Dendritic cell treated with granulocyte-macrophage colony-stimulating factor and Interleukin-4, amounts not matched to agents 40 ng/mL and 50 ng/mL, for 4 days (primary cell): ENCODE results near the gene ATF7.
A peak's percentile ranks its signal among the peaks of the same experiment; 100 is the strongest.

ENCODE experiments used
- H3K27ac Mint-ChIP-seq: one replicate; pipeline ENCODE4 v1.8.0; 2022; ENCODE audit warnings: mild to moderate bottlenecking, mixed read lengths
- H3K27me3 Mint-ChIP-seq: one replicate; pipeline ENCODE4 v1.8.0; 2022; ENCODE audit warnings: mild to moderate bottlenecking, mixed read lengths
- H3K36me3 Mint-ChIP-seq: one replicate; pipeline ENCODE4 v1.8.0; 2022; ENCODE audit warnings: low read depth, mixed read lengths
- H3K4me1 Mint-ChIP-seq: one replicate; pipeline ENCODE4 v1.8.0; 2022; ENCODE audit warnings: low read depth, mixed read lengths
- H3K4me3 Mint-ChIP-seq: one replicate; pipeline ENCODE4 v1.8.0; 2022; ENCODE audit warnings: mild to moderate bottlenecking, moderate library complexity, mixed read lengths
- H3K9me3 Mint-ChIP-seq: one replicate; pipeline ENCODE4 v1.8.0; 2022; ENCODE audit warnings: mixed read lengths
- intact Hi-C: fragments of 100-400 bp; cut with micrococcal nuclease; formaldehyde crosslinking; loops from one replicate; pipeline ENCODE4 v1.15.0; 2022

ATF7 gene

DNA sequence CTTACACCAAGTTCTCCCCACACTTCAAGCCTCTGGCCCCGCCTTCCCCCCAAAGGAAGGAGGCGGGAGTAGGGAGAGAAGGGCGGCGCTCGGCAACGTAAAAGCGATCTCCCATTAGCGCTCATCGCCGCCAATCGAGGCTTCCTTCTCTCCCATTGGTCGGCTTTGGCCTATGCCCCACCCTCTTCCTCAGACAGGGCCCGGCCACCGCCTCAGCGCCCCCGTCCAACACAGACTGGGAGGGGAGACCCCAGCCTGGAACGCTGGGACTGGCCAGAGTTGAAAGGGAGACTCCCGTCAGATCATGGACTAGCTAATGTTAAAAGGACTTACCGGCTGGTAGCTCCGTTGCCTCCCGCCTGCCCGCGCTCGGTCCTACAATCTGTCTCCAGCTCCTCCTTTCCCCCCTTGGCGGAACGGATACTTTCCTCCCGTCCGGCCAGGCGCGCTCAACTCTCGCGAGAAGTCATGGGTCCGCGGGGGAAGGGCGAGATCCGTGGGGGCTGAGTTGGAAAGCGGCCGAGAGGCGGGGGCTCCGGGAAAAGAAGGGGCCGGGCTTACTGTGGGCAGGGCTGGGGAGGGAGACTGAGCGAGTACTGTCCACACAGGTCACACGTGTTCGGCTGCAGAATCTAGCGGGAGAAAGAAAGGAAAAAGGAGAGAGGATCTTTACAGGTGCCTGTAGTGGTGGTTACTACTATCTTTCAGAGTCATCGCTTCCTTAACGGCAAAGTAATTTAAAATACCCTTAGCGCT, at the start of gene ATF7:
TSS of gene ATF7 (minus strand) at position 437 of the 756 bp plus-strand sequence. CDS start 25,382 bp downstream, outside the sequence.
- H3K27ac Mint-ChIP-seq = peak within 1 kb of the TSS; percentile 89
- intact Hi-C loops = loop anchor here (1.0 kb wide), 2 partner anchors 8 to 50 kb away; partner anchors contain the start of gene ATP5MC2
- H3K27me3 Mint-ChIP-seq = no peaks in the 10 kb centered on the region
- H3K4me3 Mint-ChIP-seq = peak within 1 kb of the TSS; percentile 97
- peaks cover 20% of the 10 kb centered on the region for H3K36me3 Mint-ChIP-seq
- peaks cover 35% of the 10 kb centered on the region for H3K4me1 Mint-ChIP-seq
- H3K9me3 Mint-ChIP-seq = no peaks in the 10 kb centered on the region

DNA sequence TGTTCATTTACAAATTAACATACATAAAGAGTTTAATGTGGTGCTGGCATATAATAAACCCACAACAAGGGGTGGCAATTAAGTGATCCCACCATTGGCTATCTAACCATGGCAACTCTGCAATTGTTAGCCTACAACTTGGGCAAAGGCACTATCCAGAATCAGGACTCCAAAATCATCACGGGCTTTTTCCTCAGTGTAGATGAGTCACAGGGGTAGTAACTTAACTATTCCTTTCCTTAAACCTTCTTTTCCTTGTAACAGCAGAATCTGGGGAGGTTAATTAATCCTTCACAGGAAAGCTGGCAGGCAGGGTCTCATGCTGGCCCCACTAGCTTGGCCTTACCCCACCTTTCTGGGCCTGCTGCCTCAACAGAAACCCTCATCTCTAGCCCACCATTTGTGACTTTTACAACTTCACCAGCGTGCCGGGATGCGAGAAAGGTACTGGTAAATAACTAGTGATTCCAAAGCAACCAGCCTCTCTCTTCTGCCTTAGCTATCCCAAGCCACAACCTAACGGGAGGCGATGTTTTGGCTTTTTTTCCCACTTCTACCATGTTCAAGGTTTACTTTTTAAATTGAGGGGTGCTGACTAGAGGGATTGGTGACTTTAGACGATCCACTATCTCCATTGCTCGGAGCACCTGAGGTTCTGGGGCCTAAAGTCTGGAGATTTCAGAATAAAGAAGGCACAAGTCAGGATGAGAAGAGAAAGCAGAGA, 49.0 kb upstream of the ATF7 start:
- Mint-ChIP-seq H3K36me3 (peaks cover 54% of the 10 kb centered on the region), H3K4me1 (peaks cover 32% of the 10 kb centered on the region), H3K4me3 (peak overlapping the region; percentile 83), H3K9me3 (no peaks in the 10 kb centered on the region), H3K27ac (peak overlapping the region; percentile 95), H3K27me3 (peaks cover 13% of the 10 kb centered on the region)
- intact Hi-C loops = no loop called here

DNA sequence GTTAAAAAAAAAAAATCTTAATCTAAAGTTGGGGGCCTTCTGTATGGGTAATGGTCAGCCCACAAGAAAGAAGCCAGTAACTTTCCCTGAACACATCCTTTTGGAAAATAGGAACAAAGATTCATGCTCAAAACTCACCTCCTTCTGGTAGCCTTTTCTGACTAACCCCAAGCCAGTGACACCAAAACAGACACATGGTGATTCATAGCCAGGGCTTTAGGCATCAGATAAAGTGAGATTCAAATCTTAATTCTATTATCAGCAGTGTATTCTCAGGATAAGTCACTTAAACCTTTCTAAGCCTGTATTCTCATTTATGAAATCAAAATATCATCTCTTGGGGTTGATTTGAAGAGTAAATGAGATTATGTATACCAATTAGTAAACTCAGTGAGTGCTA, 44.8 kb upstream of the ATF7 start:
- Mint-ChIP-seq H3K36me3 (peaks cover 95% of the 10 kb centered on the region), H3K27me3 (no peaks in the 10 kb centered on the region), H3K9me3 (no peaks in the 10 kb centered on the region), H3K27ac (no peak overlapping the region), H3K4me1 (peaks cover 13% of the 10 kb centered on the region), H3K4me3 (no peak overlapping the region)
- intact Hi-C loops = no loop called here

DNA sequence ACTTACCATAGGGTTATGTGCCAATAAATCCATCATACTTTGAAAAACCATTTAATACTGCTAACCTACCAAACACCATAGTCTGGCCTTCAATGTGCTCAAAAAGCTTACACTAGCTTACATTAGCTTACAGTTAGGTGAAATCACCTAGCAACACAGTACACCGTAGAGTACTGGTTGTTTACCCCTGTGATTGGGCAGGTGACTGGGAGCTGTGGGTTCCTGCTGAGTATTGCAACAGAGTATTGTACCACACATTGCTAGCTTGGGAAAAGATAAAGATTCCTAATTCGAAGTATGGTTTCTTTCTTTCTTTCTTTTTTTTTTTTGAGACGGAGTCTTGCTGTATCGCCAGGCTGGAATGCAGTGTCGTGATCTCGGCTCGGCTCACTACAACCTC, 44.1 kb upstream of the ATF7 start:
- Mint-ChIP-seq H3K9me3 (no peaks in the 10 kb centered on the region), H3K36me3 (peaks cover 95% of the 10 kb centered on the region), H3K27ac (no peak overlapping the region), H3K27me3 (no peaks in the 10 kb centered on the region), H3K4me1 (peaks cover 13% of the 10 kb centered on the region), H3K4me3 (no peak overlapping the region)
- intact Hi-C loops = no loop called here

DNA sequence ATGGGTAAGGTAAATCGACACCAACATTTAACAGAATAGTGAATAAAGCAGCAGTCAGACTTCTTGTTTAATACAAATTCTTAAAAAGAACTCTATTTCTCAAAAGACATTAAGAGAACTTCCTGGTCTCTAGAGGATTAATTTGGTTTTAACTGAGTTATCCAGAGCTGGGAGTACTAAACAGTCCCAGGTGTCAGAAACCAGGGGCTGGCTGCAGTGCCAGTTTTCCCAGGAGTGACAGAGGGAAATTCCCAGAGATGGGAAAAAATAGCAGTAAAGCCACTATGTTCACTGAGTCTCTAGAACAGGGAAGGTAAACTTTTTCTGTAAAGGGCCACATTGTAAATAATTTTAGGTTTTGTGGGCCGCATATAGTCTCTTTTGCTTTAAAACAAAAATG, 40.9 kb upstream of the ATF7 start:
- H3K27ac Mint-ChIP-seq = no peak overlapping the region
- intact Hi-C loops = no loop called here
- H3K4me3 Mint-ChIP-seq = no peak overlapping the region
- H3K4me1 Mint-ChIP-seq = no peaks in the 10 kb centered on the region
- H3K36me3 Mint-ChIP-seq = peaks cover 100% of the 10 kb centered on the region
- H3K27me3 Mint-ChIP-seq = no peaks in the 10 kb centered on the region
- H3K9me3 Mint-ChIP-seq = no peaks in the 10 kb centered on the region

DNA sequence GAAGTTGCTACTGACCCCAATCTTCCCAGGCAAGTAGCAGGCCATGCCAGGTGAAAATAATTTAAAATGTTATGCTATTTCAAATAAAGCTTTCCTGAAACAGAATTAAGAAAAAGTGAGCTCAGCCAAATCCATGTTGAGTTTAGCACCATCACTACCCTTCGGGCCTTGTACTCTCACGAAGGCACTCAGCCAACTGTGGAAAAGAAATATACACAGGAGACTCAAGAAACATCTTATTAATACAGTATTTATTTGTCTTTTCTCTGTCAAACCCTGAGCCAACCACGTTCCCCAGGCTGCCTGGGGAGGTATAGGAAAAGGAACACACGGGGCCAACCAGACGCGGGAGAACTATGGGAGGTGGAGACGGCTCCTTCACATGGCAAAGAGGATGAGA, 38.8 kb upstream of the ATF7 start:
- Mint-ChIP-seq H3K27me3 (no peaks in the 10 kb centered on the region), H3K4me1 (no peaks in the 10 kb centered on the region), H3K9me3 (no peaks in the 10 kb centered on the region), H3K36me3 (peaks cover 94% of the 10 kb centered on the region), H3K27ac (no peak overlapping the region), H3K4me3 (no peak overlapping the region)
- intact Hi-C loops = no loop called here

DNA sequence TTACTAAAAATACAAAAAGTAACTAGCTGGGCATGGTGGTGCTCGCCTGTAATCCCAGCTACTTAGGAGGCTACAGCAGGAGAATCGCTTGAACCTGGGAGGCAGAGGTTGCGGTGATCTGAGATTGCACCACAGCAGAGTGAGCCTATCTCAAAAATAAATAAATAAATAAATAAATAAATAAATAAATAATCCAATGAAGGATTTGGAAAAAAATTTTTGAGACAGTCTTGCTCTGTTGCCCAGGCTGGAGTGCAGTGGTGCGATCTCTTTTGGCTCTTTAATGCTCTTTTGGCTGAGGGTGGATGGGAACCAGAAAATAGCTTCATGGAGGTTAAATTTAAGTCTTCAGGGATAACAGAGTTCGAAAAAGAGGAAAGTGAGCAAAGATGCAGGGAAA, 38.0 kb upstream of the ATF7 start:
- Mint-ChIP-seq H3K4me3 (no peak overlapping the region), H3K9me3 (no peaks in the 10 kb centered on the region), H3K4me1 (no peaks in the 10 kb centered on the region), H3K36me3 (peaks cover 86% of the 10 kb centered on the region), H3K27ac (no peak overlapping the region), H3K27me3 (no peaks in the 10 kb centered on the region)
- intact Hi-C loops = no loop called here

DNA sequence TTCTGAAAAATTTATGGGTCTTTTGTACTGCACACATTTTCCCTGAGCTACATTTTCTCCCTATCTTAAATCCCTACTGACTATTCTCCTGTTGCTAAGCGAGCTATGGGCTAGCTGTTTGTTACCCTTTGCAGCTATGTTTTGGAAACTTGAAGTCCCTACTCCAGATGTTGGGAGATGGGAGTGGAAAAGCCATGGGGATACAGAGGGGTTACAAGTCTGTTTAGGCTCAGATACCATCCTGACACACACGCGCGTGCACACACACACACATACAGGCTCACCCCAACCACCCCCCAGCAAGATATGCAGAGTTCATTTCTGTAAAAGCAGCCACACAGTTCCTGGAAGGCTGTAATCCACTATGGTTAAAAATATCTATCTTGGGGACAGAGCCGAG, 33.9 kb upstream of the ATF7 start:
- Mint-ChIP-seq H3K4me1 (peaks cover 6% of the 10 kb centered on the region), H3K27me3 (no peaks in the 10 kb centered on the region), H3K4me3 (no peak overlapping the region), H3K36me3 (peaks cover 45% of the 10 kb centered on the region), H3K9me3 (no peaks in the 10 kb centered on the region), H3K27ac (no peak overlapping the region)
- intact Hi-C loops = no loop called here

DNA sequence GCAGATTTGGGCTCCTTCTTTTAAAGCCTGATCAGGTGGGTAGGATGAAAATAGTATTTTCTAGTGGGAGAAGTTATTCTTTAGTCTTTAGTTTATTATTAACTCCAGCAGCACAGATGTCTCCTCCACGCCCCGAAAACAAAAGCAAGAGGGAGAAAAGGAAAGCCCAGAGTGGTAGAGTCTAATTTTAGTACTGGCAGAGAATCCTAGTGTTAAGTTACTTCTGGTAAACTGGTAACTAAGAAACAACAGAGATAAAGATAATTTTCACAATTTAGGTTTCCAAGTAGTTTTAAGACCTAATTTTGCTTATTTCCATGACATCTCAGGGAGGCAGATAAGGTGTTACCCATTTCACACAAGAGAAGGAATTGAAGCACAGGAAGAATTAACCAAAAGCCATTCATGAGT, 33.4 kb upstream of the ATF7 start:
- H3K4me3 Mint-ChIP-seq = no peak overlapping the region
- H3K27ac Mint-ChIP-seq = no peak overlapping the region
- peaks cover 40% of the 10 kb centered on the region for H3K36me3 Mint-ChIP-seq
- intact Hi-C loops = no loop called here
- H3K9me3 Mint-ChIP-seq = no peaks in the 10 kb centered on the region
- peaks cover 6% of the 10 kb centered on the region for H3K4me1 Mint-ChIP-seq
- no peaks in the 10 kb centered on the region for H3K27me3 Mint-ChIP-seq

DNA sequence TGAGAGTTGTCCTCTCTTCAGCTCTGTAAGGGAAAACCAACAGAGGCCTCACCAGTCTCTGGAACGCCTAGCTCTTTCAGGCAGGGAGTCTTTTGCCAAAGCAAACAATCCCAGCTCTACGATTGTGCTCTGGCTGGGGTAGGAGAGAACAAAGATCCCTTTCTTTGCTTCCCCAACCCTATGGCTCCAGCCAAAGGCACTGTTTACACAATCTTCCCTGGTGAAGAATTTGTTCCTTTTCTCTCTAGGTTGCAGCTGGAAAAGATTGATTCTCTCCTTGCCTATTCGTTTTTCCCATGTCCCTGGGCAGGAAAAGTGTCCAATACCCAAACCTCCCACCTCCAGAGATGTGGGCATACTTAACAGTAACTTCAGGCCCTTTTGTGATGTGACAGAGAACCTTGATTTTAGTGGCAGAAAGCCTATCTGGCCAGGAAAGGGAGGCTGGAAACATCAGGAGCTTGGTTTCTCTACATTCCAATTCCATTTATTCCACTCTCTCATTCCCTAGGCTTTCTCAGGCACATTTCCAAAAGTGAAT, 32.9 kb upstream of the ATF7 start:
- intact Hi-C loops = no loop called here
- peaks cover 35% of the 10 kb centered on the region for H3K36me3 Mint-ChIP-seq
- no peak overlapping the region for H3K4me3 Mint-ChIP-seq
- no peak overlapping the region for H3K27ac Mint-ChIP-seq
- H3K4me1 Mint-ChIP-seq = peaks cover 6% of the 10 kb centered on the region
- no peaks in the 10 kb centered on the region for H3K9me3 Mint-ChIP-seq
- no peaks in the 10 kb centered on the region for H3K27me3 Mint-ChIP-seq

DNA sequence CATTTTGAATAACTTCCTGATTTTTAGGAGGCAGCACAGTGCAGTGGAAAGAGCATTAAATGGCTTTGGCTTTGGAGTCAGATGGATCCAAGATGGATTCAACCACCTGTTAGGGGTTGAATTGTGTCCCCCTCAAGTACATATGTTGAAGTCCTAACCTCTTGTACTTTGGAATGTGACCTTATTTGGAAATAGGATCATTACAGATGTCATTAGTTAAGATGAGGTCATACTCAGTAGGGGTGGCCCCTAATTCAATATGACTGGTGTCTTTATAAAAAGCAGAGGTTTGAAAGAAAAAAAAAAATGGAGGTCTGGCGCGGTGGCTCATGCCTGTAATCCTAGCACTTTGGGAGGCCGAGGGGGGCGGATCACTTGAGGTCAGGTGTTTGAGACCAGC, 30.9 kb upstream of the ATF7 start:
- Mint-ChIP-seq H3K4me3 (no peak overlapping the region), H3K9me3 (no peaks in the 10 kb centered on the region), H3K27me3 (no peaks in the 10 kb centered on the region), H3K27ac (no peak overlapping the region), H3K36me3 (peaks cover 15% of the 10 kb centered on the region), H3K4me1 (peaks cover 6% of the 10 kb centered on the region)
- intact Hi-C loops = no loop called here

DNA sequence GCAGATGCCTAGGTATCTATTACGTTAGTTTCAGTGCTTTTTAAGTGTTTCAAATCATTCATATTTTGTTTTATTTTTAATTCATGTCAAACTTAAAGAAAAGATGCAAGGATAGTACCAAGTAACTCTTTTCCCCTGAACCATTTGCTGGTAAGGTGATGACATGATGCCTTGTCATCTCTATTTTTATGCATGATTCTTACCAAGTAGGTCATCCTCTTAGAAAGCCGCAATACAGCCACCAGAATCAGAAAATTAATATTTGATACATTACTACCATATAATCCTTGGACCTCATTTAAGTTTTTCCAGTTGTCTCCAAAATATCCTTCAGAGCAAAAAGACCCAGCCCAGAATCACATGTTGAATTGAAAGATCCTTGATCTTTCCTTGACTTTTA, 27.4 kb upstream of the ATF7 start:
- intact Hi-C loops = no loop called here
- no peaks in the 10 kb centered on the region for H3K9me3 Mint-ChIP-seq
- H3K27ac Mint-ChIP-seq = no peak overlapping the region
- peaks cover 6% of the 10 kb centered on the region for H3K4me1 Mint-ChIP-seq
- peaks cover 2% of the 10 kb centered on the region for H3K27me3 Mint-ChIP-seq
- no peaks in the 10 kb centered on the region for H3K36me3 Mint-ChIP-seq
- no peak overlapping the region for H3K4me3 Mint-ChIP-seq

DNA sequence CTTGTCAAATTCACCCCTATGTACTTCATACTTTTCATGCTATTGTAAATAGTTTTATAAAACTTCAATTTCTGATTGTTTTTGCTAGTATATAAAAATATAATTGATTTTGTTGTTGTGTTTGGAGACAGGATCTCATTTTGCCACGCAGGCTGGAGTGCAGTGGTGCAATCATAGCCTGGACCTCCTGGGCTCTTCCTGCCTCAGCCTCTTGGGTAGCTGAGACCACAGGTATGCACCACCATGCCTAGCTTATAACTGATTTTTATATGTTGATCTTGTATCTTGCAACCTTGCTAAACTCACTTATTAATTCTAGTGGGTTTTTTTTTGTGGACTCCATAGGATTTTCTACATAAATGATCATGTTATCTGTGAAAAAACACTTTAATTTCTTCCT, 26.2 kb upstream of the ATF7 start:
- Mint-ChIP-seq H3K27ac (no peak overlapping the region), H3K4me3 (no peak overlapping the region), H3K36me3 (no peaks in the 10 kb centered on the region), H3K27me3 (peaks cover 2% of the 10 kb centered on the region), H3K4me1 (peaks cover 6% of the 10 kb centered on the region), H3K9me3 (no peaks in the 10 kb centered on the region)
- intact Hi-C loops = no loop called here

DNA sequence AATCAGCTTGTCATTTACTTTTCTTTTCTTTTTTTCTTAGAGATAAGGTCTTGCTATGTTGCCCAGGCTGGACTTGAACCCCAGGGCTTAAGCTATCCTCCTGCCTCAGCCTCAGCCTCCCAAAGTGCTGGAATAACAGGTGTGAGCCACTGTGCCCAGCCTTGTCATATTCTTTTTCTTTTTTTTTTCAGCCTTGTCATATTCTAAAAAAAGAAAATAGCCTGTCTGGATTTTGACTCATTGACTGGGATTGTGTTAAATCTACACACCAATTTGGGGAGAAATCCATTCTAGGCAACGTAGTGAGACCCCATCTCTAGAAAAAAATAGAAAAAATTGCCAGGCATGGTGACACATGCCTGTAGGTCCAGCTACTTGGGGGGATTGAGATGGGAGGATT, 25.6 kb upstream of the ATF7 start:
- H3K4me1 Mint-ChIP-seq = peaks cover 1% of the 10 kb centered on the region
- intact Hi-C loops = no loop called here
- H3K36me3 Mint-ChIP-seq = no peaks in the 10 kb centered on the region
- H3K9me3 Mint-ChIP-seq = no peaks in the 10 kb centered on the region
- H3K27me3 Mint-ChIP-seq = peaks cover 2% of the 10 kb centered on the region
- H3K27ac Mint-ChIP-seq = no peak overlapping the region
- no peak overlapping the region for H3K4me3 Mint-ChIP-seq
